GM21825 (cell line): ENCODE results near the gene CD6.
"Not testable (repeated sequence)": the region's sequence is repeated elsewhere in the genome, so short reads cannot be mapped to it uniquely, and the experiment has no call there.

Experiments used
- ATAC-seq: cut with Tn5 transposase; IDR thresholded peaks from one replicate; pipeline ENCODE4 v1.9.1; 2021; ENCODE audit warnings: mild to moderate bottlenecking, moderate library complexity; ENCODE audit not compliant: unreplicated experiment

Gene CD6

DNA sequence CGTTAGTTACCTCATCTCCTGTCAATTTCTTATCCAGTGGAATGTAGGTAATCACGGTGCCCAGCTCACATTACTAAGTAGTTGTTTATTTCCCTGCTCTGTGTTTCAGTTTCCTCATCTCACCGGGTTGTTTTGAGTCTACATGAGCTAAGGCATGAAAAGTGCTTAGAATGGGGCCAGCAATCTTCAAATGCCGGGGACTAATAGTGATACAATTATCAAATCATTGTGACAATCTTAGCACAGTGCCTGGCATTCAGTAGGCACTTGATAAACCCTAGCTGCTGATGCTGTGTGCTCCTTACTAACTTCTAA is 77.5 kb downstream of the CD6 start:
- no peak for ATAC-seq

DNA sequence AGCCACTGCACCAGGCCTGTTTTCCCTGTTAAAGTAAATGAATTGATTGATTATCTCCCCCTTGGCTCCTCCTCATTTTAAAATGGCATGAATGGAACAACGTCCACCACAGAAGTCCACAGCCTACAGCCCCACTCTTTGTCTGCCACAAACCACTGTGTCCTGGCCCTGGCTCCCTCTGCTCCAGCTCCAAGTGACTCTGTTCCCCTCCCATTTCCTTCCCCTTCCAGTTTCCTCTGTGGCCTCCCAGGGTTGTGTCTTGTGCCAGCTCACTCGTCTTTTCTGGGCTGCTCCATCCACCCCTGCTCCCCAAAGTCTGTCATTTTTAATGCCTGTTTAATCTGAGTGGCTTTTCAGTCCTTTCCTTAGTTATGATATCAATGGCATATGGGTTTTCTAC is 78.4 kb downstream of the CD6 start:
- ATAC-seq: no peak

DNA sequence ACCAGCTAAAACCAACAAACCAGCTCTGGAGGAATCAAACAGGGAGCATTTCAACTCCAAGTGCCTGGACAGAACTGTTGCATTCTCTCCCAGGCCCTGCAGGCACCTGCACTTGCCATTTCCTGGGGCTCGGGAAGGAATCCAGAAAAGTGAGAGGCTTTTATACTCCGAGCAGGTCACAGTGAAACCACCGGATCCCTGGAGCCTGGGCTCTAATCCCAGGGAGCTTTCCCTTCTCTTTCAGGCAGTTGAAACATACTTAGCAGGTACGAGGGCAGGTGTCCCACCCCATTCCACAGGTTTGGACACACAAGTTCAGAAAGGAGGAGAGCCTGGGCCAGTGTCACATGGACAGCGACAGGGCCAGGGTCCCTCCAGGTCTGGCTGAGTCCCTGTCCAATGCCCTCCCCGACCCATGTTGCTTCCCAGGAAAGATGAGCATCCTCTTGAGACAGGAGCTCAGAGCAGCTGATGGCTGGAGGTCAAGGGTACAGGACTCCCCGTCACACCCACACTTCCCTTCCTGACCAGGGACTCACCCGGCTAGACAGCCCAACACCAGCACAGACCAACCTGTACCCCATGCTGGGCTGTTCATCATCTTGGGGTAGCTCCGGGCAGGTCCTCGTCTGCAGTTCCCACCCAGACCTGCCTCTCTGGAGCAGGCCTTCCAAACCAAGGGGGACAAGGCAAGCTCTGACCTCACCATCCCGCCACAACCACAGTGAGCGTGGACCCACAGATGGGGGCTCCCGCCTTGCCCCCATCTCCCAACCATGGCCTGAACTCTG is 80.9 kb downstream of the CD6 start:
- ATAC-seq: no peak

DNA sequence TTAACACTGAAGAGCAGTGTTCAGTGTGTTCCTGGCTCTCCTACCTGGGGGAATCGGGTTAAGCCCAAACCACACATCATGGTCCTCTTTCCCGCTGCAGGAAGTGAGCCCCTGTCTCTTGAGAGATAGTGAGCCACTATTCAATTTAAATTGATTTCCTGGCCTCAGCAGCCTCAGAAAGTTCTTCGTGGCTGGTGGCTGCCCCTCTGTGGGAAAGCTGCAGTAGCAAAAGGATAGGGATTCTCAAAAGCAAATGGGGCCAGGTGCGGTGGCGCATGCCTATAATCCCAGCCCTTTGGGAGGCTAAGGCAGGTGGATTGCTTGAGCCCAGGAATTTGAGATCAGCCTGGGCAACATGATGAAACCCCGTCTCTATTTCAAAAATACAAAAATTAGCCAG is 81.7 kb downstream of the CD6 start:
- no peak for ATAC-seq

DNA sequence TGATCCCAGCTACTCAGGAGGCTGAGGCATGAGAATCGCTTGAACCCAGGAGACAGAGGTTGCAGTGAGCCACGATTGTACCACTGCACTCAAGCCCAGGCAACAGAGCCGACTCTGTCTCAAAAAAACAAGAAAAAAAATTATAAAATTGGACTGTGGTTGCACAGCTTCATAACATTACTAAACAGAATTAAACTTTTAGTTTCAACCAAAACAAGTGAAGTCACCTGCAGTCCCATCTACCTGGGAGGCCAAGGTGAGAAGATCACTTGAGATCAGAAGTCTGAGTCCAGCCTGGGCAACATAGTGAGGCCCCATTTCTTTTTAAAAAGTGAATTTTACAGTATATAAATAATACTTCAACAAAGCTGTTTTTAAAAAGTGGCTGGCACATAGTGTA is 83.0 kb downstream of the CD6 start:
- no peak for ATAC-seq

DNA sequence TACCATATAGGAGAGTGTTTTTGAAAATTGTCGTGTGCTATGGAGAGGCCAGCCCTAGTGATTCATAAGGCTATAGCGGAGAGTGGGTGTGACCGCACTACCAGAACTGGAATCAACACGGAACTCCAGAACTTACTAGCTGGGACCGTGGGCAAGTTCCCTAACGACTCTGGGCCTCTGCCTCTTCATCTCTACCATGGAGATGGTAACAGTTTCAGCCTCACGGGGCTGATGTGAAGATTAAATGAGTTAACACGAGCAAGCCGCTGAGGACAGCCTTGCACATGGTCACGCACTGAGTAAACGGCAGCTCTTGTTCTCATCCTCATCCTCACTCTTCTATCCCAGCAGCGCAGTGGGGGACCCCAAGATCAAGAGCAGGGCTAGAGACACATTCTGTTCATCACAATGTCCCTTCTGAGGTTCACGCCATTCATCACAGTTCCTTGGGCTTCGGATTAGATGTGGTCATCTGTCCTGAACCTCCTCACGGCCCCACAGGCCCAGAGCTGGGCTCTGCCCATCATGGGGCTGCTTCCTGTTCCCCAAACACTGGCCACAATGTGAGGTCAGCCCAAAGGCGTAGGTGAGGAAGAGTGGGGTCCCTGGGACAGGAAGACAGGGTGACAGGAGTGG is 83.6 kb downstream of the CD6 start:
- no peak for ATAC-seq

DNA sequence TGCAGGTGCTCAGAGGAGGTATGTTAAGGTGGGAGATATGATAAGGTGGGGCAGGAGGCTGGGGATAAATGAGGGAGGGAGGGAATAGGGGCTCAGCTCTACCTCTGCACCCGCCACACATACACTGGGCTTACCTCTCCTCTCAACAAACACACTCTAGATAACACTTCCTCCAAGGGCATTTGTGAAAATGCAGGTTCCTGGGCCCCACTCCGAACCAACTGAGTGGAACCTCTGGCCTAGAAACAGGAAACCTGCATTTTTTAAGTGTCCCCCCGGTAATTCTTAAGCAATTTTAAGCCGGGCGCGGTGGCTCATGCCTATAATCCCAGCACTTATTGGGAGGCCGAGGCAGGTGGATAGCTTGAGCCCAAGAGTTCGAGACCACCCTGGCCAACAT is 84.3 kb downstream of the CD6 start:
- ATAC-seq: no peak

DNA sequence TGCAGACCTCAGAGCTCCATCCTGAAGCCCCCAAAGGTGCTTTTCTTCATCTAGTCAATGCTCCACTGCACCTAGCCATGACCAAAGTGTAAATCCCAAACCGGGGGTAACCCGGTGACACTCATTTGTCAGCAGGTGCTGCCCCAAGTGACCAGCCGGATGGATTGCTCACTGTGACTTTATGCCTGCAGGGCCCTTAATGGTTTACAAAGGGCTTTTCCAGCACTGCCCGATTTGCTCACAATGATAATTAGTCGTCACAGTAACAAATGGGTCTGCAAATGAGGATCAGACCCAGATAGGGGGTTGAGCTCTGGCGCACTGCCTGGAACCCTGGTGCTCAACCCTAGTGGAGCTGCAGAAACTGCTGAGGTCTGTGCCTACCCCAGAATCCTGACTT is 85.1 kb downstream of the CD6 start:
- no peak for ATAC-seq

DNA sequence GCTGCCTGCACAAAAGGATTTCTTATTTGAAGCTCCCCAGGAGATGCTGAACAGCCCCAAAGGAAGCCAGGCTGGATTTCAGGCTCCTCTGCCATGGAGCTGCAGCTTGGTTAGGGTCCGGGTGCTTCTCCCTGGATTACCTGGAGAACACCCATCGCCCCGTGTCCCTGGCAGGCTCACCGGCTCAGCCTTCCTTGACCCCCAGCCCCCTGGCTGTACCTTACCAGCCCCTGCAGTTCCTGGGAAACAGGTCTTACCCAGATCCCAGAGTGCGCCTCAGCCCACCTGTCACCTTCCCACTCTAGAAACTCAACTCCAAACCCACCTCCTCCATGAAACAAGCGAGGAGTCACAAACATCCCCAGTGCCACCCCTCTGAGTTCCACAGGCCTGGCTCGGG is 85.5 kb downstream of the CD6 start:
- ATAC-seq: no peak

DNA sequence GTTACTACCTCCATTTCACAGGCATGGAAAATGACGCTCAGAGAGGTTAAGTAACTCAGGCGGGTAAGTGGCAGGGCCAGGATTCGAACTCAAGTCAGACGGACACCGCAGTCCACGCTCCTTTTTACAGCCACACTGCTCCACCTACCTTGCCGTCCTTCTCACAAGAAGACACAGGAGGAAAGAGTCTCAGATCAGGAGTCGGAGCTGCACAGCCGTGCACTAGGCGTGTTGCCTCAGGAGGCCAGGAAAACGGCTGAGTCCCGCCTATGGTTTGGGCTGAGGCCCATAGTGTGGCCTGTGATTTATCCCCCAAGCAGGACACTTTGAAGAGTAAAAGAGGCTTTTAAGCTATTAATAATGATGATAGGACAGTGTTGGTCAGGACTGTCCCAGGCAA is 86.1 kb downstream of the CD6 start:
- no peak for ATAC-seq

DNA sequence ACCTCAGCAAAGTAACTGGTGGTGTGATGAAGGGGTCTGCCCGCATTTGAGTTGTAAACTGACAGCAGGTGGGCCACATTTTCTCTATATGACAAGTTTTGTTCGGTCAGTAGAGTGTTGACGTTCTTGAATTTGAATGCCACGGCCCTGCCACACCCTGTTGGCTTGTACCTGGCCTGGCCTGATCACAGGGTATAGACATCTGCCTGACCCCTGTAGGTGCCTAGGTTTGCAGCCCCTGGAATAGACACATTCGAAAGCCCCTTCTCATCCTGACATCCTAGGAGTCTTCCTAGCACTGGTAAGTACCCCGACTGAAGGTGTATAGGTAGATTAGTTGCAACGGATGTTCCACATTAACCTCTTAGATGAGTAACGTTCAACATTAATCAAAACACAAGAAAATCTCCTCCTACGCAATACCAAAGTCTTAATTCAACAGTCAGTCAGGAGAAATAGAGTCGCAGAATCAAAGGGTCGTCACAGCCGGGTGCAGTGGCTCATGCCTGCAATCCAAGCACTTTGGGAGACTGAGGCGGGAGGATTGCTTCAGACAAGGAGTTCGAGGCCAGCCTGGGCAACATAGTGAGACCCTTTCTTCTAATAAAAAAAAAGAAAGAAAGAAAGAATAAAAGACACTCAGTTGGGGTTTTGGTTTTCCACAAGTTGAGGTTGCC is 87.2 kb downstream of the CD6 start:
- ATAC-seq: no peak

DNA sequence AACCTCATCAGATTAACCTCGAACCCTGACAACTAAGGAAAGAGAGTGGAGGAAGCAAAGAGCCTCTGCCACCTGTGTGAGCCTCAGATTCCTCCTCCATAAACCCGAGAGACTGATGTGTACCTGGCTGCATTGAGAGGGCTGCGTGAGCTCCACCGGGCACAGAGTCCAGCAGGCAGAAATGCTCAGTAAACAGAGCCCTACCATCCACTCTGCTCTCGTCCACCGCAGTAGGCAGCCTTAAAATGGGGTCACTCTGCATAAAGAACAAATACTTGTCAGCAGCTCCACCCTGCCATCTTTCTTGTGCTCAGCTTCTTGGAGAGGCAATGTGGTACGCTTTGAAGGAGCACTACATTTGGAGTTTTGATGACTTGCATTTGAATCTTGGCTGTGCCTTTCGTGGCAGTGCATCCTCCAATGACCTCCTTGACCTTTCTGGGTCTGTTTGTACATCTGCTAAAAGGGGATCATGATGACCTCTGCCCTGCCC is 87.8 kb downstream of the CD6 start:
- no peak for ATAC-seq

DNA sequence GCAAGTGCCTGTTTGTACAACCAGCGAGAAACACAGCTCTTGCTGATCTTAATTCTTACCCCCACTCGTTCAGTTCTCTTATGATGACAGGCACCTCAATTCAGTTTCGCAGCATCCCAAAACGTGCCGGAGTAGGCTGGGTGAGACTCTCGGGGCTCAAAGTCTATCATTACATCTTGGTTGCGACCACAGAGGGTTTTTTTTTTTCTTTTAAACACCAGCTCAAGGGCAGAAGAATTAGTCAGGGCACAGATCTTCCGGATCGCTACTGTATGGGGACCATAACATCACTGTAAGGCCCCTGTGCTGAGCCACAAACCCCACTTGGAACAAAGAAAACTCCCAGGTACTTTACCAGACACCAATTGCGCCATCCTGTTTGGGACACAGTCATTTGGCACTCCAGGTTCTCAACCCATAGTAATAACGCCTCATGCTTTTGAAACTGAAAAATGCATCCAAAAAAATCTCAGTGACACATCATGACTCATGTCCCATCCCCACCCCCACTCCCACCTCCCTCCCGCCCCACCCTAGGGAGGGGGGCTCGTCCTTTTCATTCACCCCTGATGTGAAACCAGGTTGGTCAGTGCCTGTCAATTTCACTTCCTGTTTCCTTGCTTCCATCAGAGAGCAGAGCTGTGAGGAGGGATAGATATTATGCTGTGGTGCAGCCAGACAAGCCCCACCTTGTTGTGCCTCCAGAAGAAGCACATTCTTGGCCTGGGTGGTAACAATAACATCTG is 89.8 kb downstream of the CD6 start:
- ATAC-seq: peak; percentile 81

DNA sequence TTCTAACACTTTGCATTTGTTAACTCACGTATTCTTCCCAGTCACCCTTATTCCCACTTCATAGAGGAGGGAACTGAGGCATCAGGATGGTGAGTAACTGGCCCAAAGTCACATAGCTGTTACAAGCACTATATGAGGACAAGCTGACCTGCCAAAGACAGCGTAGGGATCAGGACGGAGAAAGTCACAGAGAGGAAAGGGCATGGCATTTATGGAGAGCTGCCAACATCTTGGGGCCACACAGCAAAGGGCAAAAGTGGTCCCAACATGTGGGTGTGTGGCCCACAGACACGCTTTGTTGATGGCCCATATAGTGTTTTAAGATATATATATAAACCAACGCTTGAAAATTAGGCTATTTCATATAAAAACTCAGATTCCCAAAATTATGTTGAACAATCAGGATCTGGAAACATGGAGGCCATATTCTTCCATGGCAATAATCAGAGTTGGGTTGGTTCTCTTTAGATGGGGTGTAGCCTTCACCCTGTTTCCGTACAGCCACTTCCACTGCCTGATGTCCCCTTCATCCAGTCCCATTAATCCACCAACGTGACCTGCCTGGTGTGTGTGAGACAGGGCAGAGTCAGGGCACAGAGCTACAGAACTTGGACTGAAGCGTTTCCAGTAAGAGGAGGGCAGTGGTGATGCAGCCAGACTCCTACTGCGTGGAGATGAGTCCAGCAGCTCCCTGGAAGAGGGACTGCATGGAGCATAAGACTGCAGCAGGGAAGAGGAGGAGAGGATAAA is 90.9 kb downstream of the CD6 start:
- no peak for ATAC-seq

DNA sequence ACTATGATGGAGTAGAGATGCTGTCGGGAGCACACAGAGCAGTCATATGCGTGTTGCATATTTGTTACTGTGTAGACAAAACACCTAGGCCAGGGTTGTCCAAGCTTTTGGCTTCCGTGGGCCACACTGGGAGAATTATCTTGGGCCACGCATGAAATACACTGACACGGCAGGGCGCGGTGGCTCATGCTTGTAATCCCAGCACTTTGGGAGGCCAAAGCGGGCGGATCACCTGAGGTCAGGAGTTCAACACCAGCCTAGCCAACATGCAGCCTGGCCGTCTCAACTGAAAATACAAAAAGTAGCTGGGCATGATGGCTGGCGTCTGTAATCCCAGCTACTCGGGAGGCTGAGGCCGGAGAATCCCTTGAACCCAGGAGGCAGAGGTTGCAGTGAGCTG is 93.8 kb downstream of the CD6 start:
- ATAC-seq: not testable (repeated sequence)

DNA sequence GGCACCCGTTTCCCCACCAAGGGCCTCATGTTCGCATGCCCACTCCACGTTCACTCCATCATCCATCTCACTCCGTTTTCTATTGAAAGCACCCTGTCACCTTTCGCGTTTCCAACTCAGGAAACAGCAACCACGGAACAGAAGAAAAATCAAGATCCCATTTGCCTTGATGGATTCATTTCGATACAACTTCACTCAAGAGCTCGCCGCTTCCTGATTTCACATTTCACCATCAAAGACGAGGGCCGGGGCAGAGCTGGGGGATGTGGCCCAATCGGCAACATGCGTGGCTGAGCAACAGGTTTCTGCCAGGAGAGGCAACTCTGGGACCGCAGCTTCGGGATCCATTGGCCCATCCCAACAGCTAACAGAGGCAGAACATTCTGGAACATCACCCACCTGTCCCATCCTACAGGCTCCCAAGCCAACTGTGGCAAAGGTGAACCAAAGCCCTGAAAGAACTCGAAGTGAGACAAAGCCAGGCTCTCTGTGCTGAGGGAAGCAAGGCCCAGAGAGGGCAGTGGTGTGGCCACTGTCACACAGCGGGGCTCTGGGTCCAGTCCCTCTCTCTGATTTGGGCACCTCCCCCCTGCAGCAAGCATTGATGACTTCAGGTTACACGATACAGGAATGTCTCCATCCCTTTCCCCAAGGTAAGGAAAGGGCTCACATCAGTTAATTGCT is 94.6 kb downstream of the CD6 start:
- ATAC-seq: no peak

DNA sequence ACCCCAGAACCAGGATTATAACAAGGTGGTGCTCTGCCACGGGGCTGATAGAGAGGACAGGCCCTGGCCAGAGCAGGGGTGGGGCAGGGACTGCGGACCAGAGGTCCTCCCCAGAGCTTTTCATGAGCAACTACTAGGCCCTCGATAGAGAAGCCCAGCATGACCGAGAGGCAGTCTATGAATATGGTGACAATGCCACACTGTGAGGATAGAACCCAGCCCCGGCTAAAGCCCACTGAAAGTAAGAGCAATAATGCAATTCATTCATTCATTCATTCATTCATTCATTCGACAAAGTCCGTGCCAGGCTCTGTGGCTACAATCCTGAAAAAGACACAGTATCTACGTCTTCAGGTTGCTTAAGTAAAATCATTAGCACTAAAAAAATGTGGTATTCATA is 95.2 kb downstream of the CD6 start:
- no peak for ATAC-seq

DNA sequence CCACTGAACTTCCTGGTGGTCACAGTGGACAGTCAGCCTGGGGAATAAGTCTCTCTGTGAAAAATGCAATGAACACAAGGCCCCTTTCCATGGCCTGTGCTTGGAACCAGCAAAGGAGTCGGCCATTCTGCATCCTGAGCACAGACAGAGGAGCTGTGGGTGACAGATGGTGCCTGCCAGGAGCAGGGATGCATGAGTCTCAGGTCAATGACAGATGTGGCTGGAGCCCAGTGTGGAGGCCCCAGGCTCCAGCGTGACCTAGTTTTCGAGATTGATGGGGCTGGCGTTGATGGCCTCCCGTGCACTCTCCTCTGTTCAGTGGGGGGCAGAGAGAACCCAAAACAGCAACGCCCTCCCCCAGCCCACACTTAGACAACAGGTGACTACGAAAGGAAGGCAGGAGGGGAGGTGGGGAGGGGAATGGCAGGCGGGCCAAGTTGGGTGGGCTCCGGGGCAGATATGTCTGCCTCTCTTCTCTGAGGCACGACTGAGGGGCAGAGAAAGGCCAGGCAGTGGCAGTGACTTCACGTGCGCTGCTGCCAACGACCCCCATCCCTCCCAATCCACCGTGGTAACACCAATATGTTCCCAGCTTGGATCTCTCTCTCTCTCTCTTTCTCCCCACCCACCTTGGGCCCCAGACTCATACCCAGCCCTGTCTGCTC is 96.4 kb downstream of the CD6 start:
- no peak for ATAC-seq

DNA sequence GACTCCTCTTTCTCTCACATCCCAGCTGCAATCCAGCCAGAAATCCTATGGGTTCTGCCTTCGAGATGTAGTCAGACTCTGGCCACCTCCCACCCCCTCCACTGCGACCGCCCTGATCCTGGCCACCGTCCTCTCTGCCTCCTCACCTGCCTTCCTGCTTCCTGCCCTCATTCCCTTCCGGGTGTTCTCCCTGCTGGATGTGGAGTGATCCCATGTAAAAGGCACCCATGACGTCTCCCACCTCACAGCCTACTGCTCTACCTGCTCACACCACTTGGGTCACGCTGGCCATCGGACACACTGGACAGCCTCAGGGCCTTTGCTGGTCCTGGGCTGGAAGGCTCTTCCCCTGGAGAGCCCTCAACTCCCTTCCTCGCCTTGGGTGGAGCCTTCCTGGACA is 97.1 kb downstream of the CD6 start:
- no peak for ATAC-seq

DNA sequence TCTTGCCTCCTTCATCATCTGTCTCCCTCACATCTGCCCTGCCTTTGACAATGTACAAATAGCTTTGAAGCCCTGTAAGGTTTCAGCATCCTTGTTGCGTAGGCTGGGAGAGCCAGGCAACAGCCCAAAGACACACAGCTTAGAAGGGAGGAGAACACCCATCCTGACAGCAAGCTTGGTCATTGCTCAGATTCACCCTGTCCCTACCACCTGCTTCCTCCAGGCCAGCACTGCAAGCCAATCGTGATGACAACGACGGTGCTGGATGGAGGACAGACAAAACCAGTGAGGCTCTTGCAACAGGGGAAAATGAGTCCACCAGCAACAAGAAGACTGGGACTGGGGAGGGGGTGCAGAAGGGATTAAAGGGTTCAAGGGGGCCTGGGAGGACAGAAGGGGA is 97.9 kb downstream of the CD6 start:
- ATAC-seq: no peak
